Left hindlimb (tissue), 1 donor: ENCODE measurements around the gene LDLRAD1.
"Not testable (repeated sequence)": the region's sequence is repeated elsewhere in the genome, so short reads cannot be mapped to it uniquely, and the experiment has no call there.

ENCODE experiments used
- DNase-seq: peaks from one replicate; pipeline ENCODE4 v3.0.0-alpha.2; 2018

LDLRAD1 gene

GRCh38 chr1:53992085-53992874, 25.7 kb downstream of the LDLRAD1 start:
- no peak for DNase-seq

- DNase-seq, result no peak
Observed at GRCh38 chr1:53987880-53988279, 30.1 kb downstream of the LDLRAD1 start.

- no peak for DNase-seq
Observed at GRCh38 chr1:53986458-53986857, 31.5 kb downstream of the LDLRAD1 start.

- no peak for DNase-seq
Observed at GRCh38 chr1:53984726-53985125, 33.3 kb downstream of the LDLRAD1 start.

- DNase-seq, result no peak
Observed at GRCh38 chr1:53982763-53983104, 35.3 kb downstream of the LDLRAD1 start.

GRCh38 chr1:53982034-53982762, 35.8 kb downstream of the LDLRAD1 start:
- DNase-seq, result peak; percentile 54

GRCh38 chr1:53981220-53981619, 36.8 kb downstream of the LDLRAD1 start:
- DNase-seq, result no peak

GRCh38 chr1:53979712-53980450, 38.1 kb downstream of the LDLRAD1 start:
- no peak for DNase-seq

GRCh38 chr1:53975861-53976260, 42.1 kb downstream of the LDLRAD1 start:
- no peak for DNase-seq

- DNase-seq, result no peak
Observed at GRCh38 chr1:53971718-53972117, 46.3 kb downstream of the LDLRAD1 start.

GRCh38 chr1:53969323-53969722, 48.7 kb downstream of the LDLRAD1 start:
- not testable (repeated sequence) for DNase-seq

GRCh38 chr1:53968125-53968513, 49.9 kb downstream of the LDLRAD1 start:
- no peak for DNase-seq

GRCh38 chr1:53967409-53968124, 50.4 kb downstream of the LDLRAD1 start:
- no peak for DNase-seq

- DNase-seq, result no peak
Observed at GRCh38 chr1:53966794-53967193, 51.2 kb downstream of the LDLRAD1 start.

GRCh38 chr1:53964109-53964508, 53.9 kb downstream of the LDLRAD1 start:
- DNase-seq, result no peak

GRCh38 chr1:53963460-53963859, 54.5 kb downstream of the LDLRAD1 start:
- DNase-seq, result no peak

- DNase-seq, result no peak
Observed at GRCh38 chr1:53962395-53962794, 55.6 kb downstream of the LDLRAD1 start.

- no peak for DNase-seq
Observed at GRCh38 chr1:53959664-53960250, 58.2 kb downstream of the LDLRAD1 start.
